Stimulated activated CD4-positive, alpha-beta T cell treated with anti-CD3 and anti-CD28 coated beads, Interleukin-2, amount 100 ng/mL, for 24 hours (primary cell): Measurements from ENCODE around the gene GPC3.
A peak's percentile ranks its signal among the peaks of the same experiment; 100 is the strongest.
"Not testable (repeated sequence)": the region's sequence is repeated elsewhere in the genome, so short reads cannot be mapped to it uniquely, and the experiment has no call there.

ENCODE experiments used
- DNase-seq, 2 donors: peaks; one replicate each; pipeline ENCODE4 v3.0.0-alpha.2; 2020

Gene GPC3

DNA sequence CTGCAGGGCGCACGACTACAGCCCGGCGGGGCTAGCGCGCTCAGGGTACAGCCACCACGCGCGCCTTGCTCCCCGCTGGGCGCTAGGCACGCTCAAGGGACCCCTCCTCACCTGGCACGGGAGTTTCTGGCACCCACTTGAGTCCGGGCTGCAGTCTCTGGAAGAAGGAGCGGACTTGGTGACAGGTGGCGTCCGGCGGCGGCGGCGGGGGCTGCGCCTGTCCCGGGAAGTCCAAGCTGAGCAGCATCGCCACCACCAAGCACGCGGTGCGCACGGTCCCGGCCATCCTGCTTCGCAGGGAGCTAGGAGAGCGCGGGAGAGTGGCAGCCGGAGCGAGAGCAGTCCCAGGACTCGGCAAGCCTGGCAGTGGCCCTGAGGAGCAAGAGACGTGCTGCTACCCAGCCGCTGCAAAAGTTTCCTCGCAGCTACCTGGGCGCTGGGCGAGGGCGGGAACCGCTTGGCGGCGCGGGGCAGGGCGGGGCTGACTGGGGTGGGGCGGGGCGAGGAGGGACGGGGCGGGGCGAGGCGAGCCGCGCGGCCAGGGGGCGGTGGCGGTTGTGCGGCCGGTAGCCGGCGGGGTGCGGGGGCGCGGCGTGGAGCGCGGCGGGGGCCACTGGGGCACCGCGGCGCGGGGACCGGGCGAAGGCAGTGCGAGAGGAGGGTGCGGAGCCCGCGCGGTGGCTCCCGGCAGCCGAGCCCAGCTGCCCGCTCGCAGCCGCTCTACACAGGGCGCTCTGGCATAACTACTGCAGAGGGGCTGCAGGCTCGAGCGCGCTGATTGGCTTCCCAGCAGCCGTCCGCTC, at the start of gene GPC3:
Gene GPC3, minus strand, starts transcription at position 431 of the 803 bp plus-strand sequence.
- peak; percentile 28 to 47 for DNase-seq

- DNase-seq: no peak
Observed at GRCh38 chrX:134032441-134032840, 47.0 kb upstream of the GPC3 start.

DNA sequence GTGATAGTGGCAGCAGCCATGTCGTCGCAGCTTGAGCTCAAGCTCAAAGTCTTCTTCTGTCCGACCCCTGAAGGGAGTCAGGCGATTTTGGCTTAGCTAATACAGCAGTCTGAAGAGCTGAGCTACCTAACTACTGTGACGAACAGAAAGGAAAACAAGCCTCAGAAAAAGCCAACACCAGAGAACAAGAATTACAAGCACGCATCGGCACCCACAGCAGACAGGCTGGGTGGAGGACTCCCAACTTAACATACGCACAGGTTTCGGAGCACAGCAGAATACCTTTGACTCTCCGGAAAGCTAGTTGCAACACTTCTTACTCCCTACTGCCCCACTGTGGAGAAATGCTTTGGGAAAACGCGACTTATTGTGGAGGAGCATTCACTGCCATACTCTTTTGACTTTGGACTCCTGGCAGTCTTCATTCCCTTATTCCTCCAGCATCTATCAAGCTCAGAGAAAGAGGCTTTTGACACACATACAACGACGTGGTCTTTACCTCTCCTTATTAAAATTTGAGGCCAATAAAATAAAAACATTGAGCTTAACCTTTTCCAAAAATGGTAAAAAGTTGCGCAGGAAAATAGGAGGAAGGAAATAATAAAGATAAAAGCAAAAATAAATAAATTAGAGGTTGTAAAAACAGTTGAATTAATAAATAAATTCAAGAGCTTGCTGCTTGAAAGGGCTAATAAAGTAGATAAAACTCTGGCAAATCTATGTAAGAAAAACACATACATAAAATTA, 41.3 kb upstream of the GPC3 start:
- DNase-seq: peak; percentile 25 to 34

GRCh38 chrX:134025986-134026545, 40.7 kb upstream of the GPC3 start:
- DNase-seq: no peak

DNA sequence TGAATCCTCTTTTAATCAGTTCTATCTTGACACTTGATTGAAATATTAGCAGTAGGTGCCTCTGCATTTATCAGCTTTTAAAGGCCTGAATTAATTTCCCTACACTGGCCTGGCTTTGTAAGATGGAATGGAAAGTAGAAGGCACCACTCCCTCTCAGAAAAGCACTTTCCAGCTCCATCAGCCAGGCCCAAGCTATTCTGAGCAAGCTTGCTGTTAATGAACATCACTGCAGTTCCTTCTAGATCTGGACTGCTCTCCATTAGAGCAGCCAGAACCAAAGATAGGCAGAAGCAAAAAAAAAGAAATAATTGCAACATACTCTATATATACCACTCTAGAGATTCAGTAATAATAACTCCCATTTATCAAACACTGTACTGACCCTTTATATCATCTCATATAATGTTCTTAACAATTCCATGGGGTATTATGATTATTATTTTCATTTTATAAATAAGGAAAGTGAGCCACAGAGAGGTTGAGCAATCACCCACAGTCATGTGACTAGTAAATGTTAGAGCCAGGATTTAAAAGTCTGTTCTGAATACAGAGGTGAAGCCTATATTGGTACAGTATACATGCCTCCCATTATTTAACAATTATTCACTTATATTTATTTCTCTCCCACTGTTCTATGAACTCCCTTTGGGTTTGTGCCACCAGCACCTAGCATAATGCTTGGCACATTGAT, 39.4 kb upstream of the GPC3 start:
- DNase-seq: no peak

- DNase-seq: no peak
Observed at GRCh38 chrX:134023851-134024281, 38.5 kb upstream of the GPC3 start.

- no peak for DNase-seq
Observed at GRCh38 chrX:134020910-134021309, 35.5 kb upstream of the GPC3 start.

DNA sequence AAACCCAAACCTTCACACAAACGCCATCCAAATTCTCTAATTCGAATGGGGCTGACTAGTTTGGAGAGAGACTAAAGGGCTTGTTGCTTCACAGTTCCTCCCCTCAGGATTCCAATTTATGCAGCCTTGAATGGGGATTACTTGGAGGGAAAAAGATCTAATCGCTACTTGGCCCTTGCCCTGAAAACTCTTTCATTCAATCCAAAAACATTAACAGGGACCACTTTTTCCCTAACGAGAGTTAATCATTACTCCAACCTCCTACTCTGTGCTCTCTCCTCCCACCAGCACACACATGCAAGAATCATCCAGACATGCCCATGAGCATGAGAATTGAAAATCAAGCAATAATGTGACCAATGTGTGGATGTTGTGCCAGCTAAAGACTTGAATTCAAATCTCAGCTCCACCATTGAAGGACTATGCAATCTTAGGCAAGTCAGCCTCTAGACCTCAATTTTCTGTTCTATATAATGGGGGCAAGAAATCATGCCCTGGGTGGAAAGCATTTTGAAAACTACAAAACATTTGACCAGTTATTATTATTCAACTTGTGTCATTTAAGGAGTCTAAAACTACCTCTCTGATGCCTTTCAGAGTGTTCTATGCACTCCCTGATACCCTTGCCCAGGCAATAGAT, 34.3 kb upstream of the GPC3 start:
- no peak for DNase-seq

- not testable (repeated sequence) for DNase-seq
Observed at GRCh38 chrX:134016309-134016708, 30.9 kb upstream of the GPC3 start.

DNA sequence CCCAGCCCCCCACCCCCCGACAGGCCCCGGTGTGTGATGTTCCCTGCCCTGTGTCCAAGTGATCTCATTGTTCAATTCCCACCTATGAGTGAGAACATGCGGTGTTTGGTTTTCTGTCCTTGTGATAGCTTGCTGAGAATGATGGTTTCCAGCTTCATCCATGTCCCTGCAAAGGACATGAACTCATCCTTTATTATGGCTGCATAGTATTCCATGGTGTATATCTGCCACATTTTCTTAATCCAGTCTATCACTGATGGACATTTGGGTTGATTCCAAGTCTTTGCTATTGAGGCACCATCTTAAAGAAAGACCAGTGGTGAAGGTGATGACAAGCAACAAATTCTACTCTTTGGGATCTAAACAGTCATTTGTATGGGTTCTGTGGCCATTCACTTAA, 30.1 kb upstream of the GPC3 start:
- DNase-seq: not testable (repeated sequence)

DNA sequence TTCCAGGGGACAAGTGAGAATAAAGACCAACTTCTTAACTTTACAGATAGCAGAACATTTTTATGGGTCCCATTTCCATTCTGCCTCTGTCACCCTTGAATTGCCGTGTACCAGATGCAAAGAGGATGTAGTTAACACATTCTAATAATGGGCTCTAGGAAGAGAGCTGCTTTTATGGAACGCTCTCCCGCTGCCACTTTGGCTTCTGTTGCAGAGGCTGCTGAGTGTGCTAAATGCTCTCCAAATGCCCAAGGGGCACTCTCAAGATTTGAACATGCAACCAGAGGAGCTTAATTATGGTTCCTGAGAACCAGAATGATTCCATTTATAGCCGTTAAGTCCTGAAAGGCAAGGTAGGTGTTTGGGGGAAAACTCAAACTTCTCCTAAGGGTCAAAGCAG, 28.1 kb upstream of the GPC3 start:
- no peak for DNase-seq

GRCh38 chrX:134013092-134013497, 27.7 kb upstream of the GPC3 start:
- no peak for DNase-seq

- no peak for DNase-seq
Observed at GRCh38 chrX:134010690-134011089, 25.3 kb upstream of the GPC3 start.

- no peak for DNase-seq
Observed at GRCh38 chrX:134007716-134008115, 22.3 kb upstream of the GPC3 start.

DNA sequence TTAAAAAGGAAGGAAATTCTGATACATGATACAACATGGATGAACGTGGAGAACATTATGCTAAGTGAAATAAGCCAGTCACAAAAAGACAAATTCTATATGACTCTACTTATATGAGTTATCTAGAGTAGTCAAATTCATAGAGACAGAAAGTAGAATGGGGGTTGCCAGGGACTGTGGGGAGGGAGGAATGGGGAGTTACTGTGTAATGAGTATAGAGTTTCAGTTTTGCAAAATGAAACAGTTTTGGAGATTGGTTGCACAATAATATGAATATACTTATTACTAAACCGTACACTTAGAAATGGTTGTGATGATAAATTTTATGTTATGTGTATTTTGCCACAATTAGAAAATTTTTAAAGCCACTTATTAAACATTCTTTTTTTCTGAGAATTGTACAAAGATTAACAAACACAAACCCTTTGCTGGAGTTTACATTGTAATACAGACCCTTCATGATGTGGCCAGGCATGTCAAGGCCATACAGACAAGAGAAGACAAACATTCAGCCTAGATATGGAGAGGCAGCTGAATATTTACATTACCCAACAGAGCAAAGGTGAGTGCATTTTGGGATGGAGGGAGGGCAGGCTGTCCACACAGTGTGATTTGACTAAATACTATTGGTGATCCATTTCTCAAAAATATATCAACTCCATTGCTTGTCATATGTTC, 21.2 kb upstream of the GPC3 start:
- peak; percentile 6 to 18 for DNase-seq

DNA sequence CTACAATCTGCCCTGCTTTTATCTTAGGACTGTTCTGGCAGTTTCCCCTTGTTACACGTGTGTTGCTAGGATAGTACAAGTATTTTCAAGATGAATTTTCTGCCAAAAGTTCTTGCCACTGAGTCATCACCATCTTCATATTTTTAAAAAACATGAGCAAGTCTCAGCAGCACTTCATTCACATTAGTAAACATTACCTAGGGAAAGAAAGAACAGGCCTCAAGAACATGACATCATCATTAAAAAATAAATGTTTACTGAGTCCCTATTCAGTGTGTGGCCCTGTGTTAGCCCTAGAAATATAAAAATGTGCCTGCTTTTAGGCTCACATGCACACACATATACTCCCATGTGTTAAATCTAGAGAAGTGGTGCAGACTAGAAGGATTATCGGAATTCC, 18.7 kb upstream of the GPC3 start:
- DNase-seq: no peak

- DNase-seq: no peak
Observed at GRCh38 chrX:134002921-134003615, 17.7 kb upstream of the GPC3 start.

DNA sequence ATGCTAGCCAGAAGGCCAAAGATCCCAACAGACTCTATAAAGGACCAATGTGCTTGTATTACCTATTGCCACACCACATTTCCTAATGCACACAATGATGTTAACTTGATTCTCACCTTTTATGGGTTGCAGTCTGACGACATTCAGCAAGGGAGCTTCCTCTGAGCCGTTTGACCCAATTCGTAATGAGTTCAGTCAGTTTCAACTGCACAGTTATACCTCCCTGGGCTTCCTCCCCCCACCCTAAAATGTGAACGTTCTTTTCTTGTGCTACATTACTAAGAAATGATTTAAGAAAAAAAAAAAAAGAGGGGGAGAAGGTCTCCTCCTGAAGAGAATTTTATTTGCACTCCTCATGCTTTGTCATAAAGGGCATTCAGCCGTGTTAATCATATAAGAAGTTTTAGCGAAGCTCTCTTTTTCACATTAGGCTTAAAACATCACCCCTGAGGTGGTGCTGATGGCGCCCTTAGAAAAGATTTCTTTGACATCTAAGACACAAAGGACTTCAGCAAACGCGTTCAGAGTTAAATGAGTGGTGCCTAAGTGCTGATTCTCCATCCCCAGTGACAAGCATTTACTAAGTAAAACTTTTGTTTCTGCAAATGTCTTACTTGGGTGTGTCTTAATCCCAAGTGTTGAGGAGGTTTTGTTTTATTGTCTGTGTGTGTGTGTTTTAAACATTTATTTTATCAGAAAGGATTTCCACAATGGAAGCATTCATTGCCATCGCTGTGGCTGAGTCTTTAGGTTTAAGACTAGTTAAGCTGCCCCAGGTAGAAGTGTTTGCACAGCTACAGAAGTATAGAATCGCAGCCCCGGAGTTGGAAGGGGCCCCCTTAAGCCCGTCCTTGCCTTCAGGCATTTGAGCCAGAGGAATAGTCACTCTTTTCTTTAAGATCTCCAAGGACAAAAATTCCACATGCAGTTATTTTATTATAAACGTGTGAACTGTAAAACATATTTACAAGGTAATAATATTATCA, 15.2 kb upstream of the GPC3 start:
- DNase-seq: no peak

DNA sequence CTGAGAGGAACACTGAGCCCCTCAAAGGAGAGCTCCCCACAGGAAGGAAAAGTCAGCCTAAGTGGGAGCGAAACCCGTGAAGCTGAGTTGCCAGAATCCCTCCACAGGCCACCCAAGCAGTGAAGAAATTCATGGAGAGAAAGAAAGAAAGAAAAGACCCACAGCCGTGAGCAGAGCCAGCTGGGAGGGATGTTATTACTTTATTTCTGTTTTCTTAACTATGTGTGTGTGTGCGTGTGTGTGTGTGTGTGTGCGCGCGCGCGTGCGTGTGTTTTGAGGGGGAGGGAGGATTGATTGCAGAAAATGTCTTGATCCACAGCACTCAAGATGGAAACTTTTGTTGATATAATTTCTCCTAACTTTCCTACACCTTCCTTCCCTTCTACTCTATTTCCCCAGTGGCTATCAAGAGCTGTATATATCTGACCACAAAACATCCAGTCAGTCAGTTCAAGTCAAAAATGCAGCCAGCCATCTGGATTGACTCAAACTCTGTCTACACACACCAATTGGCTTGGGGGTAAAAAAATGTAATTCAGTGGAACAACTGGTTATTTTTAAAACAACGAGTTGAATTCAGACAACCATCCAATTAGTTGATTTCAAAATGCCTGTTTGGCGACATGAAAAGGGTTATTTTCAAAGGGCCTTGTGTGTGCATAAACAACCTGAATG, 13.8 kb upstream of the GPC3 start:
- DNase-seq: no peak

DNA sequence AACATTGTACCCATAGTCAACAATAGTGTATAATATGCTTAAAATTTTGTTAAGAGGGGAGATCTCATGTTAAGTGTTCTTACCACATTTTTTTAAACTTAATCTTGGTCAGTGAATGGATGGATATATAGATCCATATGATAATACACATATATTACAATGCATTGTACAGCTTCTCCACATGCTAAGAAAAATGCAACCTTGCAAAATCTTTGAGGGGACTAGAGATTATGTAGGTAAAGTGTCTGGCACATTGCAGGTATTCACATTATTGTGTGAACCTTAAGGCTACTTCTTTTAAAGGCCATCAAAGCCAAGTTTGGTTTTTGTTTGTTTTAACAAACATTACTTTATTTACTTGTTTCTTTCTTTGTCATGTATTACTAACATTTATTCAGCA, 10.4 kb upstream of the GPC3 start:
- DNase-seq: no peak
